ENCODE data around the gene ASB2.

Gene ASB2

GRCh38 chr14:94001016-94001415 lies 24.6 kb upstream of the ASB2 start:
- DNase-seq, result peak in 1 of 2 experiments; percentile 65

- DNase-seq, result no peak
Observed at GRCh38 chr14:94000267-94000666, 23.9 kb upstream of the ASB2 start.

DNA sequence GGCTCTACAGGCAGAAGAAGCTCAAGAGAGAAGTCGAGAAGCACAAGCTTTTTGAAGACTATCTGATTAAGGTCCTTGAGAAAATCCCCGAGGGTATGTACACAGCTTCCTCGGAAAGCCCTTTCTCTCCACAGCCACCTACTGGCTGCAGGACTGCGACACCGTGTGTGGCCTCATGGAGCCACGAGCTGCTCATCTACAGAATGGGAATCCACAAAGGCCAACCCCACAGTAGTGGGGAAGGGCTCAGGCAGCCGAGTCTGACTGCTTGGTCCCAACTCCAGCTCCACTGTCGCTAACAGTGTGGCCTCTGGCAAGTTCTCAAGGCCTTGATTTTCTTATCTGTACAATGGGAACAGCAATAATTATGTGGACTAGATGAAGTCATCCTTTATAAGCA lies 23.2 kb upstream of the ASB2 start:
- DNase-seq, result peak; percentile 20 to 67

DNA sequence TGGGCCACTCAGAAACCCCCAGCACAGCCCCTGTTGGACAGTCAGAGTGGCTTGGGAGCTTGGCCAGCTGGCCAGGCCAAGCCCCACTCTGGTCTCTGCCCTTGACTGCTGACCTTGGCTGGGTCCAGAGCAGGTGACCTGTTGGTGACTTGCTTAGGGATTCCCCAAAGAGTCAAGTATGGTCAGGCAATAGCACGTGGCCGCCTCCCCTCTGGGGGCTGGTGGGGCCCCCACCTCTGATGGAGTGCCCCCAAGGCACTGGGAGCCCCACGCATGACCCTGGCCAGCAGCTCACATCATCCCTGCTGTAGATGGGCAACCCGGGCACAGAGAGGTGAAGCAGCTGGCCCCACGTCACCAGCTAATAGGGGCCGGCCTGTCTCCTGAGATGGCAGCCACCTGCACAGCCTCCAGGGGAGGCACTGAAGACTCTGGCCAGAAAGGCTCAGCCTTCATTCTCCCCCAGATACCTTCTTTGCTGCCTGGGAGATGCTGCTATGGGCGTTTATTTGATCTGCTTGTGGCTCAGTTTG lies 22.6 kb upstream of the ASB2 start:
- DNase-seq, result no peak

- no peak for DNase-seq
Observed at GRCh38 chr14:93997916-93998870, 21.8 kb upstream of the ASB2 start.

DNA sequence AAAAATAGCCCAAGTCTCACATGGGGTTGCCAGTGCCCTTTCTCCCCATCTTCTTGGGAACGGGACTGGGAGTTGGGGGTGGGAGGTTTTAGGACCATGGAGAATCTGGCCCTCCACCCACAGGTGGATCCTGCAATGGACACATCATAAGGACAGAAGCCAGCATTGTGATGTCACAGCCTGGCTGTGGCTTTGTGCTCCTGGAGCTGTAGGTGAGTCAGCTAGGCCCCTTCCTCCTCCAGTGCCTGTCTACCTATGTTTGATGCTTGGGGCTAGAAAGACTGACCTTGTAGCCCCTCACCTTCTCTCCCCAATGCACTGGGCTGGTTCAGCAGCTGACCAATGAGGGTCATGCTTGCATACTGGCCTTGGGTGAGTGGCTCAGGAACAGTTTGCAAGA lies 20.7 kb upstream of the ASB2 start, which contains the start of gene CCDC197:
CCDC197 (plus strand) TSS at position 220 of the 400 bp plus-strand sequence. CDS start 831 bp downstream, outside the sequence.
- no peak for DNase-seq

DNA sequence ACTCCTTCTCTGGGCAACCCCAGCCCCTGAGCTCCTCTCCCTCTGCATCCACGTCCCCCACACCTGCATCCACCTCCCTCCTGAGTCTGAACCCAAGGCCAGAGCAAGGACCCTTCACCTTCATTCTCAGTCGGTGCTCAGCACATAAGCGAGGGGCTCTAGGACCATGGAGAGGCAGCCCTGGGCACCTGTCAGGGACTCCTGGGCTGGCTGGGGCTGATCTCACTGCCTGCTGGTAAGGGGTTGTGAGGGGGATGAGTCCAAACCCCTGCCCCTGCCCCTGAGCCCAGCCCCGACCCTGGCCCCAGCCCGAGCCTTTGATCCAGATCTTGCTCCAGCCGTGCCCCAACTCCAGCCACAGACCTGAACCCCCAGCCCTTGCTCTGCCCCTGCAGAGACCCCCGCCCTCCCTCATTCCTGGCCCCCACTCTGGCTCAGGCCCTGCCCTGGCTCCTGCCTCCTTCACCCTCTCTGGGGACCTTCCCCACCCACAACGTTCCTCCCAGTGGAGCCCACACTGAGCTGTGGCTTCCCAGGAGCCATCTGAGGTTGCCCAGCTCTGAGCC lies 19.8 kb upstream of the ASB2 start:
- no peak for DNase-seq

DNA sequence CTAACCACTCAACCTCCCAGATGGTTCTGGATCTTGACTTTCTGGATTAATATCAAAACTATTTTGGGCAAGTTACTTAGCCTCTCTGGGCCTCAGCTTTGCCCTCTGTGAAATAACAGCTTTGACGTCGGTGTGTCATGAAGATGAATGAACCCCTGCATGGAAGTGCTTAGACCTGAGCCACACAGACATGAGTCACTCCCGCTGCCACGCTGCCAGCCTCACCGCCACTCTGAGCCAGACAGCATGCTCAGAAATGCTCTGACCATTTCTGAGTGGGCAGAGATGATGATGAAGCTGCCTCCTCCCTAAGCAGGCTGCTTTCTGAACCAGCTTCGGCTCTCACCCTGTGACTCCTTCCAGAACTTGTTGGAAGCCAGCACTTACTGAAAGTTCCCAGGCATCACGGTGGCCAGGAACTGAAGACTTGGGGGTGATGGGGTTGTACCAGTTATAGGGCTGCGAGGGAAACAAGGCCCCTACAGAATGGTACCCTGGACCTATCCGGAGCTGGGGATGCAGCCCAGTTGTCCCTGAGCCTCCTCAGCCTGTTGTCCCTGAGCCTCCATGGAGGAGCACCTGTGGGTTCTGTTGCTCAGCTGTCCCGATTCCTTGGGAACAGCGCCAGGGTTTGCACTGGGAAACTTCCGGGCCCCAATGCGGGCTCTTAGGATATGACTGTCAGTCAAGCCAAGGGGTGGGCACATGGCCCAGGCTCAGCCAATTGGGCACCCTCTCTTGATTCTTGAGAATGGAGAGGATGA lies 18.7 kb upstream of the ASB2 start:
- no peak for DNase-seq

DNA sequence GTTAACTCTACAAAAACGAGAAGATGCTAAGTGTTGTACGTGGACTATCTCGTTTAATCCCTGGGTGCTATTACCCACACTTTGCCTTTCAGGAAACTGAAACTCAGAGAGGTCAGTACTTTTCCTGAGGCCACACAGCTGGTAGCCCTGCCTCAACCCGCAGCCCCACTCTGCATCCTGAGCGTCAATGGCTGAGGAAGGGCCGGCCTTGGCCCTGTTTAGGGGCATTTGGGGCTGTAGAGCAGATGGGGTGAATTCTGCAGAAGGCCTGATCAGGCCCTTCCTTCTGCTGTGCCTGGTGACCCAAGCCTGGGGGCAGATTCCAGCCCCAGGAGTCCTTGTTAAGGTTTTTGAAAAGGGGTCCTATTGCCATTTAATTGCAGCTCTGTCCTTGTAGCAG lies 17.0 kb upstream of the ASB2 start:
- DNase-seq, result no peak

GRCh38 chr14:93991649-93992048 lies 15.3 kb upstream of the ASB2 start:
- no peak for DNase-seq

DNA sequence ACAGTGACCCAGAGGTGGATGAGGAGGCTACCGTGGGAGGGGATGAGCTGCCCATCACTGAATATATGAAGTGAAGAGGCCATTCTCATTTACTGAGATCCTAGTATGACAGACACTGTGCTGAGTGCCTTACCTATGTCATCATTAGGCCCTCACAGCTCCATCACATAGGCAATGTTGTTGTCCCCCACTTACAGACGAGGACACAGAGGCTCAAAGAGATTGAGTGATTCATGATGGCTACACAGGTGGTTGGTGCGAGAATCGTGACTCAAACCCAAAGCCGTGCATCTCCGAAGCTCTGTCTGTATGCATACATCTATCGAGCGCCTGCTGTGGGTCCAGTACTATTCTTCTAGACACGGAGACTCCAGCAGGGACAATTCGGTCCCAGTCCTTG lies 14.8 kb upstream of the ASB2 start:
- no peak for DNase-seq

- DNase-seq, result no peak
Observed at GRCh38 chr14:93989939-93990338, 13.6 kb upstream of the ASB2 start.

DNA sequence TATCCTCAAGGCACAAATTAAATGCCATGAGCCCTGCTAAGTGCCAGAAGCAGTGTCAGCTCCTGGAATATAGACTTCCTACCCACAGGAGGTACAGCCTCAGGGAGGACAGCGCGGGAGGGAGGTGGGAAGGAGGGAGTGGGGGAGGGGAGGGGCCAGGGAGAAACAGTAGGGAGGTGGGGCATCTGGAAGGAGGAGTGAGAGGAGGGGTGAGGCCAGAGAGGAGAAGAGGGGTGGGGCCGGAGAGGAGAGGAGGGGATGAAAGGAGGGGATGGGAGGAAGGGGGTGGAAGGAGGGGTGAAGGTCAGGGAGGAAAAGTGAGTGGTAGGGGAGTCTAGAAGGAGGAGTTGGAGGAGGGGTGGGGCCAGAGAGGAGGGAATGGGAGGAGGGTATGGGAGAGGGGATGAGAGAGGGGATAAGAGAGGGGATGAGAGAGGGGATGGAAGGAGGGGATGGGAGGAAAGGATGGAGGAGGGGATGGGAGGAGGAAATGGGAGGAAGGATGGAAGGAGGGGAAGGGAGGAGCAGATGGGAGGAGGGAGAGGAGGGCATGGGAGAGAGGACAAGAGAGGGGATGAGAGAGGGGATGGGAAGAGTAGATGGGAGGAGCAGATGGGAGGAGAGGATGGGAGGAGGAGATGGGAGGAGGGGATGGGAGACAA lies 11.6 kb upstream of the ASB2 start:
- no peak for DNase-seq

DNA sequence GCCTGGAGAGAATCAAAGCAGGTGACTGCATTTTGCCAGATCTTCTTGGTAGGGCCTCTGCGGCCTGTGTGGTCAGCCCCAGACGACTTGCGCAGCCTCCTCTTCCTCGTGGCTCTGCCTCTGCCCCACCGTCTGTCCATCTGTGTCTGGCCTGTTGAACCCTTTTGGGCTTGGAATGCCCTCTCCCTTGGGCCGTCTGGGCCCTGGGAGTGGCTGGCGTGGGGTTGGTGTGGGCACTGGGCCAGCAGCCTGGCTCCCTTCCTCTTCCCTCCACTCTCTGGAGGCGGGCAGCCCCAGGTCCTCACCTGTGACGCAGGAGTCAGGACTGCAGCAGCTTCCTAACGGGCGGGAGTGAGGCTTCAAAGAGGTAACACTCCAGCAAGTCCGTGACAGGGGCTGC lies 11.0 kb upstream of the ASB2 start:
- DNase-seq, result no peak

- peak; percentile 36 to 68 for DNase-seq
Observed at GRCh38 chr14:93986955-93987354, 10.6 kb upstream of the ASB2 start.

DNA sequence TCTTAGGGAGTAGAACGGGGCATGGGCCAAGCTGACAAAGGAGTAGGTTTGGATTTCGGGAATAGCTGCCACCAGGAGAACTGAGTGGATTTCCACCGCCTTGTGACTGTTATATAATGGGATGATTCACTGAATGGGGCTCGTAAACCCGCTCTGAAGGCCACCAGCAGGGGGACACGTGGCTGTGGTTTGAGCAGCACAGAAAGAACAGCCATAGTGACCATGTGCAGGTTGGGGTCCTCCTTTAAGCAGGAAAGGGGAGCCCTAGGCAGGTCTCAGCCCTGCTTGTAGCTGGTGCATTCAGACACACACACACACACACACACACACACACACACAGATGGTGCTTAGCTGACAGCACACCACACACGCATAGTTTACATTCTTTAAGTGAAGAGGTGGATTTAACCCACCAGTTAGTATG lies 8.6 kb upstream of the ASB2 start:
- peak in 1 of 2 experiments; percentile 32 for DNase-seq

- DNase-seq, result no peak
Observed at GRCh38 chr14:93984070-93984469, 7.7 kb upstream of the ASB2 start.

DNA sequence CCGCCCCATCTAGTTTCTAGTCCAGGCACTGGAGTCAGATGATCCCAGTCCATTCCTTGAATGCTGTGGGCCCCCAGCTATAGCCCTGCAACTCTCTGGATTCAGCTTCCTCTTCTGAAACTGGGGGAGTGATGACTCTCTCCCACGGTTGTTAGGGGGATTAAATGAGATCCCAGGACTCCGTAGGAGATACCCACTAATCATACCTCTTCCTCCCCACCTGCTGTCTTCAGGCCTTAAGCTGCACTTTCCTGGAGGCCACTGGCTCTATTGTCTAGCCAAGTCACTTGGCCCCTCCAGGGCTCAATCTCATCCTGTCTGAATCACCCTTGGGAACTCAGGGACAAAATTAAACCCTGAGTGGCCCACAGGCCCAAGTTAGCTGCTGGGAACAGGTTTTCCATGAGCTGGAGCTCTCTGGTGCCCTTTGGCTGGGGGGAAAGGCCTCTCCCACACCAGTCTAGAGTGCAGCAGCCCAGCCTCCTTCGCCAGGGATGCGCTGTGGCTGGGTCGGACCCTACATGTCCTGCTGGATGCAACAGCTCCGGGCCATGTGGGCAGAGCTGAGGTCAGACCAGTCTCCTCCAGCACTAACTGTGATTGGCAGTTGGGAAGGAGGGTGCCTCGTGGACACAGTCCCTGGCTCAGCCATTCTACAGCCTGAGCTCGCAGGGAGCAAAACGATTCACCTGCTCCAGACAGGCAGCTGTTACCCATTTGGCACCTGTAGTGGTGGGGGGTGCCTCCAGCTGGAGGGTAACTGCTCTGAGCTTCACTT lies 6.0 kb upstream of the ASB2 start:
- DNase-seq, result peak in 1 of 2 experiments; percentile 53

DNA sequence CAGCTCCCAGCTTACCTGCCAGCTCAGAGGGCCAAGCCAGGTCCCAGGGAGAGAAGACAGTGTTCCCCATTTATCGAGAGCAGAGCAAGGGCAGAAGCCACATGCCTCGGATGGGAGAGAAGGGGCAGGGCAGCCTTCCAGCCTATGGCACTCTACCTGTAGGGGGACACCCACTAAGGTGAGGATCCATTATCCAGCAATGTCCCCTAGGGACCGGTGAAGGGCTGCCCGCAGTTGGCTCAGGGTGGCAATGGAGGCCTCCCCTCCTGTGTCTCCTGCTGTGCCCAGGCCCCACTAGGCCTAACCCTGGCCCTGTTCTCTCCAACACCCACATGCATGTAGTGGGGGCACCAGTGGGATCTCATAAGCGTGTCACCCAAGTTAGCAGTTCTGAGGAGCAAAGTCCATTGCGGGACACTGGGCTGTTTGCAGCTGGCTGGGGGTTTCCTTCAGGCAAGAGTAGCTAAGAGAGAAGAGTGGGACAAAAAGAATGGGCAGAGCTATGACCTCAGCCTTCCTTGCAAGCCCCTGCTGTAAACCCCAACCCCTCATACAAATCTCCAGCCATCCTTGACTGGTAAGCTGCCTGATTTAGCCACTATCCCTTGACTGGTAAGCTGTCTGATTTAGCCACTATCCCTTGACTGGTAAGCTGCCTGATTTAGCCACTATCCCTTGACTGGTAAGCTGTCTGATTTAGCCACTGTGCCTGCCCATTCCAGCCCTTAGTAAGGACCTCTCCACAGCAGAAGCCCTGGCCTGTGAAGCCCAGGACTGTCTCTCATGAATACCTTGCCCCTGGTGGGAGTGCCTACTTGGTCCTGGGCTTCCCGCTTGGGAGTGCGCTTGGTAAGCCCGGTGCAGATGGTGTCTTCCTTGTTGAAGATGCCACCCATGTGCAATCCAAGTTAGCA lies 5.2 kb upstream of the ASB2 start:
- DNase-seq, result peak in 1 of 2 experiments; percentile 23

DNA sequence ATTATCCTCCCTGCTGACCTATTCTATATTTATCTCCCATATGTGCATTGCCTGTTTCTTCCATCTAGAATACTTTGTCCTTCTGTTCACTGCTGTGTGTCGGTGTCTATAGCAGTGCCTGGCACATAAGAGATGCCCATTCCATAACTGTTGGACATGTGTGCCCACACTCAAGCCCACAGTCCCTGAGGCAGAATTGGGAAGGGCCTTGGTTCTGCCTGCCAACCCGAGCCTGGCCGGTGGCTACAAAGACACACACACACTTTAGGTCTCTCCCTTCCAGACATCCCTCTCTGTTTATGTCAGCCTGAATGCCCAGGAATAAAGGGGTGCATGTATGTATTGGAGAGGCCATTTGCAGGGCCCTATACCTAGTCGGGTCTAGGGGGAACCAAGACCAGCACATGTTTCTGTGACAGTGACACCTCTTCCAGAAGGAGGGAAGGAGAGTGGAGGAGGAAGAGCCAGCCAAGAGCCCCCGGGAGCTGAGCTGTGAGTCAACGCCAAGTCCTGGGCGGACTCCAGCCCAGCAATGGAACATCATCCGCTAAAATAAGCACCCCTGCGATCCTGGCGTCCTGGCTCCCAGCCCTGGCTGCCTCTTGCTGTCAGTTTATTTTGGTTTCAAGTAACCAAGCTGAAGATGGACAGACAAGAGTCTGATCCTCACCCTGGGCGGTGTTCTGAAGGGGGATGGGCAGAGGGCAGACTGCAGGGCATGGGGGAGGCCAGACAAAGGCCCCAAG lies 4.3 kb upstream of the ASB2 start:
- DNase-seq, result no peak
